B cell (primary cell): Measurements from ENCODE around the gene PSAT1. TPM values are rescaled to one million over a fixed set of nuclear protein-coding genes. Genes with fewer than 3 reads are reported as not detected.

Experiments used
- ATAC-seq: fragments of 200-7000 bp; cut with Tn5 transposase; one replicate; pipeline ENCODE4 v1.10.0; 2021; ENCODE audit warnings: low read depth, mild to moderate bottlenecking, moderate number of reproducible peaks, moderate library complexity
- CTCF ChIA-PET: fragments of 350-600 bp; sonication (Branson Sonifier 250); formaldehyde crosslinking; loops from one replicate; lab custom pipeline; 2021; ENCODE audit warnings: antibody characterized with exemption, inconsistent platforms; lab: Charles Lee
- POLR2A ChIA-PET: fragments of 350-600 bp; sonication (Branson Sonifier 250); formaldehyde crosslinking; loops from one replicate; lab custom pipeline; 2021; ENCODE audit warnings: antibody characterized with exemption; lab: Charles Lee
- DNase-seq: peaks from one replicate; pipeline ENCODE4 v3.0.0; 2013
- H2AFZ ChIP-seq: 2 replicates; pipeline ENCODE4 v1.6.1; 2012; ENCODE audit warnings: mild to moderate bottlenecking, low read depth, low read length; ENCODE audit not compliant: insufficient read depth, poor library complexity, severe bottlenecking
- H3K27ac ChIP-seq, 2 donors: 1 replicate in 1 of 2; 2 replicates in 1 of 2; pipeline ENCODE4 v1.5.1; 2012 to 2013; ENCODE audit warnings: low read length in 2 of 2, mild to moderate bottlenecking in 2 of 2, moderate library complexity in 1 of 2
- H3K27me3 ChIP-seq, 4 experiments: fragments of 200-600 bp in 1 of 4; sonication (generic) in 1 of 4; replicated peaks in 1 of 4; 1 replicate in 2 of 4; 2 replicates in 2 of 4; pipeline versions ENCODE4 v1.6.1 to v1.7.0; 2013 to 2016; ENCODE audit warnings: low read length in 3 of 4, mild to moderate bottlenecking in 2 of 4, mixed read lengths in 1 of 4, moderate library complexity in 1 of 4; ENCODE audit not compliant: insufficient read depth in 4 of 4, control insufficient read depth in 3 of 4; ENCODE audit errors: control extremely low read depth in 1 of 4
- H3K36me3 ChIP-seq, 2 experiments: replicated peaks in 1 of 2; 1 replicate in 1 of 2; 2 replicates in 1 of 2; pipeline versions ENCODE4 v1.6.1 to v1.7.1; 2013; ENCODE audit warnings: low read length in 1 of 2; ENCODE audit not compliant: insufficient read depth in 2 of 2, control insufficient read depth in 1 of 2; ENCODE audit errors: control extremely low read depth in 1 of 2, extremely low read depth in 1 of 2
- H3K4me1 ChIP-seq, 2 donors: fragments of 200-600 bp in 1 of 2; sonication (generic) in 1 of 2; 1 replicate in 1 of 2; 2 replicates in 1 of 2; pipeline versions ENCODE4 v1.5.1 to v1.6.1; 2013 to 2017; ENCODE audit warnings: low read length in 2 of 2; ENCODE audit not compliant: control insufficient read depth in 2 of 2, insufficient read depth in 2 of 2
- H3K4me2 ChIP-seq: replicated peaks from 2 replicates; pipeline ENCODE3; 2012; ENCODE audit warnings: mild to moderate bottlenecking, low read depth, low read length; ENCODE audit not compliant: poor library complexity, severe bottlenecking
- H3K4me3 ChIP-seq, 5 experiments: fragments of 200-600 bp in 1 of 5; sonication (generic) in 1 of 5; 1 replicate in 3 of 5; 2 replicates in 2 of 5; pipeline versions ENCODE4 v1.5.1 to v1.7.0; 2011 to 2016; ENCODE audit warnings: low read length in 4 of 5, mild to moderate bottlenecking in 4 of 5, low read depth in 2 of 5, control low read depth in 1 of 5, moderate library complexity in 1 of 5; ENCODE audit not compliant: insufficient read depth in 1 of 5; ENCODE audit errors: control extremely low read depth in 1 of 5, extremely low read depth in 1 of 5
- H3K79me2 ChIP-seq: fragments of 200-600 bp; sonication (generic); one replicate; pipeline ENCODE4 v1.6.0; 2016; ENCODE audit warnings: low read length; ENCODE audit not compliant: control insufficient read depth, insufficient read depth
- H3K9ac ChIP-seq: fragments of 200-600 bp; sonication (generic); 2 replicates; pipeline ENCODE4 v1.6.1; 2017; ENCODE audit warnings: mild to moderate bottlenecking, low read length, moderate library complexity
- H3K9me3 ChIP-seq, 3 donors: one replicate each; pipeline versions ENCODE4 v1.6.1 to v1.7.1; 2013; ENCODE audit warnings: low read length in 2 of 3; ENCODE audit not compliant: control insufficient read depth in 2 of 3, insufficient read depth in 1 of 3; ENCODE audit errors: control extremely low read depth in 1 of 3
- H4K20me1 ChIP-seq: 2 replicates; pipeline ENCODE4 v1.6.0; 2012; ENCODE audit warnings: mild to moderate bottlenecking, low read length; ENCODE audit not compliant: insufficient read depth, control insufficient read depth, poor library complexity, severe bottlenecking
- H3K27ac Mint-ChIP-seq: one replicate; pipeline ENCODE4 v1.8.0; 2021; ENCODE audit warnings: mixed read lengths
- H3K27me3 Mint-ChIP-seq: one replicate; pipeline ENCODE4 v1.8.0; 2021; ENCODE audit warnings: mixed read lengths
- H3K4me1 Mint-ChIP-seq: one replicate; pipeline ENCODE4 v1.8.0; 2021; ENCODE audit warnings: mixed read lengths
- H3K4me3 Mint-ChIP-seq: one replicate; pipeline ENCODE4 v1.8.0; 2021; ENCODE audit warnings: mixed read lengths
- H3K9me3 Mint-ChIP-seq: one replicate; pipeline ENCODE4 v1.8.0; 2022; ENCODE audit warnings: mixed read lengths; ENCODE audit not compliant: insufficient read depth
- EZH2 ChIP-seq: IDR thresholded peaks from 2 replicates; pipeline ENCODE4 v1.6.1; 2012; ENCODE audit warnings: borderline replicate concordance, low read depth, mild to moderate bottlenecking, moderate library complexity, low read length; ENCODE audit not compliant: insufficient read depth, poor library complexity, severe bottlenecking
- WGBS: methylation state at CpG from one replicate; pipeline ENCODE4 v1.1.5; 2013; ENCODE audit warnings: missing lambda C conversion rate; ENCODE audit not compliant: insufficient coverage; 5-methylcytosine and 5-hydroxymethylcytosine counted together
- intact Hi-C: fragments of 100-400 bp; cut with micrococcal nuclease; formaldehyde crosslinking; loops from one replicate; pipeline ENCODE4 v1.10.0; 2022
- polyA plus RNA-seq: library from polyadenylated mRNA; depleted of rRNA; stranded (reverse); fragments of >200 nt; gene quantifications from 2 replicates; pipeline ENCODE4 v1.2.3, GENCODE V29; 2012
- total RNA-seq, 2 donors: library from RNA; stranded (reverse); fragments of 120-200 nt in 1 of 2; gene quantifications; 1 replicate in 1 of 2; 2 replicates in 1 of 2; pipeline versions ENCODE4 v1.2.3 to v1.2.4, GENCODE V29; 2013 to 2022
- TF ChIP-seq, protein P1 (sequence below): fragments of 200-600 bp; IDR thresholded peaks from one replicate; pipeline ENCODE4 v1.8.0; 2022; ENCODE audit warnings: antibody characterized with exemption, mild to moderate bottlenecking

Gene PSAT1
- total and polyA plus RNA-seq, 2 donors (not counting 1 experiment from before 2014, with no cell fraction given) = 0.61 to 5.0 TPM

GRCh38 chr9:78314953-78315870, 18.3 kb downstream of the PSAT1 start:
- Histone ChIP-seq H3K27me3 (no peaks in the 10 kb centered on the region), H3K36me3 (no peaks in the 10 kb centered on the region), H3K4me2 (no peak overlapping the region), H3K4me3 (no peak overlapping the region), H3K79me2 (no peaks in the 10 kb centered on the region), H2AFZ (no peak overlapping the region), H3K27ac (no peak overlapping the region), H3K4me1 (no peaks in the 10 kb centered on the region), H3K9me3 (no peaks in the 10 kb centered on the region), H3K9ac (no peak overlapping the region), H4K20me1 (no peaks in the 10 kb centered on the region)
- ATAC-seq (no peak), DNase-seq (no peak)
- H3K9me3 Mint-ChIP-seq = no peaks in the 10 kb centered on the region
- H3K27me3 Mint-ChIP-seq = no peaks in the 10 kb centered on the region
- ChIA-PET CTCF (no interaction called here), POLR2A (no interaction called here)
- intact Hi-C loops = no loop called here
- 83% methylated on average over 6 of the region's 8 CpGs for WGBS
- no peaks in the 10 kb centered on the region for H3K4me1 Mint-ChIP-seq
- H3K27ac Mint-ChIP-seq = no peak overlapping the region
- no peak overlapping the region for H3K4me3 Mint-ChIP-seq
- TF ChIP-seq, protein P1, sequence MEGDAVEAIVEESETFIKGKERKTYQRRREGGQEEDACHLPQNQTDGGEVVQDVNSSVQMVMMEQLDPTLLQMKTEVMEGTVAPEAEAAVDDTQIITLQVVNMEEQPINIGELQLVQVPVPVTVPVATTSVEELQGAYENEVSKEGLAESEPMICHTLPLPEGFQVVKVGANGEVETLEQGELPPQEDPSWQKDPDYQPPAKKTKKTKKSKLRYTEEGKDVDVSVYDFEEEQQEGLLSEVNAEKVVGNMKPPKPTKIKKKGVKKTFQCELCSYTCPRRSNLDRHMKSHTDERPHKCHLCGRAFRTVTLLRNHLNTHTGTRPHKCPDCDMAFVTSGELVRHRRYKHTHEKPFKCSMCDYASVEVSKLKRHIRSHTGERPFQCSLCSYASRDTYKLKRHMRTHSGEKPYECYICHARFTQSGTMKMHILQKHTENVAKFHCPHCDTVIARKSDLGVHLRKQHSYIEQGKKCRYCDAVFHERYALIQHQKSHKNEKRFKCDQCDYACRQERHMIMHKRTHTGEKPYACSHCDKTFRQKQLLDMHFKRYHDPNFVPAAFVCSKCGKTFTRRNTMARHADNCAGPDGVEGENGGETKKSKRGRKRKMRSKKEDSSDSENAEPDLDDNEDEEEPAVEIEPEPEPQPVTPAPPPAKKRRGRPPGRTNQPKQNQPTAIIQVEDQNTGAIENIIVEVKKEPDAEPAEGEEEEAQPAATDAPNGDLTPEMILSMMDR = no peak
- no peak for TF ChIP-seq EZH2

GRCh38 chr9:78316166-78316892, 19.4 kb downstream of the PSAT1 start:
- H4K20me1 ChIP-seq = no peaks in the 10 kb centered on the region
- no peaks in the 10 kb centered on the region for H3K4me1 ChIP-seq
- no peaks in the 10 kb centered on the region for H3K79me2 ChIP-seq
- no peaks in the 10 kb centered on the region for H3K36me3 ChIP-seq
- H2AFZ ChIP-seq = no peak overlapping the region
- no peaks in the 10 kb centered on the region for H3K27me3 ChIP-seq
- TF ChIP-seq, protein P1 = no peak
- no peak for TF ChIP-seq EZH2
- H3K4me3 ChIP-seq = no peak overlapping the region
- H3K27ac Mint-ChIP-seq = no peak overlapping the region
- H3K4me2 ChIP-seq = no peak overlapping the region
- H3K4me1 Mint-ChIP-seq = no peaks in the 10 kb centered on the region
- no peak for ATAC-seq
- CTCF ChIA-PET = no interaction called here
- no peaks in the 10 kb centered on the region for H3K9me3 Mint-ChIP-seq
- no peak overlapping the region for H3K9ac ChIP-seq
- intact Hi-C loops = no loop called here
- no peaks in the 10 kb centered on the region for H3K9me3 ChIP-seq
- 100% methylated on average over 10 of the region's 11 CpGs for WGBS
- H3K27ac ChIP-seq = no peak overlapping the region
- H3K27me3 Mint-ChIP-seq = no peaks in the 10 kb centered on the region
- H3K4me3 Mint-ChIP-seq = no peak overlapping the region
- no peak for DNase-seq
- POLR2A ChIA-PET = no interaction called here
